Spleen (tissue), 11 donors: ENCODE data around the gene CAVIN4. TPM values are rescaled to one million over a fixed set of nuclear protein-coding genes. Genes with fewer than 3 reads are reported as not detected.

Experiments
- DNase-seq: peaks from one replicate; pipeline ENCODE4 v3.0.0-alpha.2; 2020
- H3K27ac ChIP-seq, 8 donors: fragments of 200-600 bp; sonication (generic) in 7 of 8; 1 replicate in 4 of 8; 2 replicates in 4 of 8; pipeline versions ENCODE4 v1.5.0 to v1.8.0; 2016 to 2021; ENCODE audit warnings: inconsistent platforms in 4 of 8, mild to moderate bottlenecking in 4 of 8, moderate library complexity in 1 of 8
- H3K27me3 ChIP-seq, 7 donors: fragments of 200-600 bp; sonication (generic) in 6 of 7; replicated peaks in 1 of 7; 1 replicate in 4 of 7; 2 replicates in 3 of 7; pipeline versions ENCODE4 v1.5.0 to v1.8.0; 2016 to 2021; ENCODE audit warnings: inconsistent platforms in 3 of 7, mild to moderate bottlenecking in 1 of 7
- H3K36me3 ChIP-seq, 6 donors: fragments of 200-600 bp; sonication (generic) in 5 of 6; 1 replicate in 4 of 6; 2 replicates in 2 of 6; pipeline versions ENCODE4 v1.5.0 to v1.8.0; 2016 to 2021; ENCODE audit warnings: inconsistent platforms in 2 of 6
- H3K4me1 ChIP-seq, 6 donors: fragments of 200-600 bp; sonication (generic) in 5 of 6; 1 replicate in 3 of 6; 2 replicates in 3 of 6; pipeline versions ENCODE4 v1.5.0 to v1.8.0; 2016 to 2021; ENCODE audit warnings: inconsistent platforms in 3 of 6
- H3K4me3 ChIP-seq, 8 donors: fragments of 200-600 bp; sonication (generic) in 7 of 8; 1 replicate in 4 of 8; 2 replicates in 4 of 8; pipeline versions ENCODE4 v1.5.0 to v1.8.0; 2016 to 2021; ENCODE audit warnings: inconsistent platforms in 4 of 8, mild to moderate bottlenecking in 4 of 8, moderate library complexity in 2 of 8
- H3K9me3 ChIP-seq, 8 donors: fragments of 200-600 bp; sonication (generic) in 7 of 8; 1 replicate in 4 of 8; 2 replicates in 4 of 8; pipeline versions ENCODE4 v1.5.0 to v1.8.0; 2016 to 2021; ENCODE audit warnings: inconsistent platforms in 4 of 8
- POLR2A ChIP-seq, 3 donors: fragments of 450-650 bp; IDR thresholded peaks; one replicate each; pipeline ENCODE4 v1.5.1; 2017; ENCODE audit warnings: antibody characterized with exemption in 3 of 3, mild to moderate bottlenecking in 1 of 3
- POLR2AphosphoS5 ChIP-seq, 3 donors: sonication (generic); formaldehyde crosslinking; IDR thresholded peaks; one replicate each; pipeline ENCODE4 v1.5.1; 2017; ENCODE audit warnings: antibody characterized with exemption in 3 of 3
- WGBS, 5 donors: extraction: QIAGEN DNeasy Blood & Tissue Kit in 3 of 5; methylation state at CpG; one replicate each; pipeline versions ENCODE4 v1.1.5 to v1.1.7; 2013 to 2018; 5-methylcytosine and 5-hydroxymethylcytosine counted together
- intact Hi-C: fragments of 100-400 bp; cut with DNase I; formaldehyde crosslinking; loops from one replicate; pipeline ENCODE4 v1.15.0; 2023; ENCODE audit warnings: low total_unique reads
- polyA plus RNA-seq, 3 donors: library from polyadenylated mRNA; stranded (reverse); fragments of 200-250 nt; gene quantifications; one replicate each; pipeline ENCODE4 v1.2.1, GENCODE V29; 2013
- total RNA-seq, 7 donors: library from RNA; depleted of rRNA in 3 of 7; stranded (reverse); fragments of >200 nt in 3 of 7; fragmentation: NEBNext Ultra II Directional in 4 of 7; extraction: Animal tissue kit (Norgen Biotek cat#: 25700) in 4 of 7; gene quantifications; one replicate each; pipeline versions ENCODE4 v1.1.0 to v1.2.1, GENCODE V29; 2016 to 2021
- TF ChIP-seq, protein P1 (sequence below), 11 experiments: fragments of 200-600 bp in 7 of 11; fragments of 450-650 bp in 4 of 11; sonication (generic) in 4 of 11; IDR thresholded peaks in 8 of 11; conservative IDR thresholded peaks in 3 of 11; 1 replicate in 7 of 11; 2 replicates in 4 of 11; pipeline versions ENCODE4 v1.4.0 to v1.8.0; 2016 to 2021; ENCODE audit warnings: antibody characterized with exemption in 11 of 11, inconsistent platforms in 4 of 11, mild to moderate bottlenecking in 1 of 11
- donor health status: healthy with polysubstance abuse.
- donor health status: DM: no; HTN: no; CAD: no; lungs with moderate emphysema.
- donor health status: DM: no; HTN: no; CAD: no.
- donor health status: Bipolar disorder and iron deficiency.
- donor health status: healthy.
- donor health status: DM: no; HTN: no; CAD: no.
- donor health status: DM: yes; HTN: yes; CAD: no.

The CAVIN4 gene
- total and polyA plus RNA-seq, 10 donors: 0.08 to 0.43 (median 0.14) TPM; not detected in 1

DNA sequence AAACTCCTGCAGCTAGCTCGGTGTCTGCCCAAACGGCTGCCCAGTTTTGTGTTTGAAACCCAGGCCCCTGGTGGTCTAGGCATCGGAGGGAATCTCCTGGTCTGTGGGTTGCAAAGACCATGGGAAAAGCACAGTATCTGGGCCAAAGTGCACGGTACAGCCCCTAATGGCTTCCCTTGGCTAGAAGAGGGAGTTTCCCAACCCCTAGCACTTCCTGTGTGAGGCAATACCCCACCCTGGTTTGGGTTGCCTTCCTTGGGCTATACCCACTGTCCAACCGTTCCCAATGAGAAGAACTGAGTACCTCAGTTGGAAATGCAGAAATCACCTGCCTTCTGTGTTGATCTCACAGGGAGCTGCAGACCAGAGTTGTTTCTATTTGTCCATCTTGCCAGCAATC is 41.8 kb downstream of the CAVIN4 start:
- H3K9me3 ChIP-seq: peaks cover 0 to 34% (median 11%) of the 10 kb centered on the region in 8 donors
- H3K27ac ChIP-seq: no peak overlapping the region
- H3K36me3 ChIP-seq: no peaks in the 10 kb centered on the region
- no peak overlapping the region for H3K4me3 ChIP-seq
- H3K4me1 ChIP-seq: no peaks in the 10 kb centered on the region
- peaks cover 0 to 11% (median 0%) of the 10 kb centered on the region in 7 donors for H3K27me3 ChIP-seq
- TF ChIP-seq POLR2AphosphoS5 (IDR thresholded peaks at IDR 0.05) (no peak), POLR2A (IDR thresholded peaks at IDR 0.05) (no peak)
- TF ChIP-seq, protein P1, sequence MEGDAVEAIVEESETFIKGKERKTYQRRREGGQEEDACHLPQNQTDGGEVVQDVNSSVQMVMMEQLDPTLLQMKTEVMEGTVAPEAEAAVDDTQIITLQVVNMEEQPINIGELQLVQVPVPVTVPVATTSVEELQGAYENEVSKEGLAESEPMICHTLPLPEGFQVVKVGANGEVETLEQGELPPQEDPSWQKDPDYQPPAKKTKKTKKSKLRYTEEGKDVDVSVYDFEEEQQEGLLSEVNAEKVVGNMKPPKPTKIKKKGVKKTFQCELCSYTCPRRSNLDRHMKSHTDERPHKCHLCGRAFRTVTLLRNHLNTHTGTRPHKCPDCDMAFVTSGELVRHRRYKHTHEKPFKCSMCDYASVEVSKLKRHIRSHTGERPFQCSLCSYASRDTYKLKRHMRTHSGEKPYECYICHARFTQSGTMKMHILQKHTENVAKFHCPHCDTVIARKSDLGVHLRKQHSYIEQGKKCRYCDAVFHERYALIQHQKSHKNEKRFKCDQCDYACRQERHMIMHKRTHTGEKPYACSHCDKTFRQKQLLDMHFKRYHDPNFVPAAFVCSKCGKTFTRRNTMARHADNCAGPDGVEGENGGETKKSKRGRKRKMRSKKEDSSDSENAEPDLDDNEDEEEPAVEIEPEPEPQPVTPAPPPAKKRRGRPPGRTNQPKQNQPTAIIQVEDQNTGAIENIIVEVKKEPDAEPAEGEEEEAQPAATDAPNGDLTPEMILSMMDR (IDR thresholded peaks at IDR 0.05 in 8 of 11, conservative IDR thresholded peaks at IDR 0.05 in 3 of 11): no peak
- DNase-seq: no peak
- WGBS, 5 donors: 30 to 63% (median 43%) methylated on average over 4 to 5 of the region's 5 CpGs
- intact Hi-C loops: no loop called here

DNA sequence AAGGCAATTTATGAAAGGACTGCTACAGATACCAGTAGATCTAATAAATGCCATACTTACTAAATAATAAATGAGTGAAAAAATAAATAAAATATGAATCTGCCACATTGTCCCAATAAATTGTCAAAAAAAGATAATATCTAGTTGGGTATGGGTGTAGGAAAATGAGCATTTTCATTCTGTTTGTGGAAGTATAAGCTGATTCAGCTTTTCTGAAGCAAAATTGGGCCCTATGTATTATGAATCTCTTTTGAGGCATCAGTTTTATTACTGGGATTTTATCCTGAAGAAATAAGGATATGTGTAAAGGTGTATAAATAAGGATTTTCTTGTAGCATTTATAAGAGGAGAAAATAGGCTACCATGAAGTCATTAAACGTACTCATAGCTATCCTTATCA is 46.1 kb downstream of the CAVIN4 start:
- no peak overlapping the region for H3K27ac ChIP-seq
- H3K4me3 ChIP-seq: no peak overlapping the region
- no peaks in the 10 kb centered on the region for H3K4me1 ChIP-seq
- 83 to 95% (median 86%) methylated on average over 1 of the region's 1 CpG for WGBS, 5 donors
- TF ChIP-seq POLR2A (IDR thresholded peaks at IDR 0.05) (no peak), POLR2AphosphoS5 (IDR thresholded peaks at IDR 0.05) (no peak)
- TF ChIP-seq, protein P1 (IDR thresholded peaks at IDR 0.05 in 8 of 11, conservative IDR thresholded peaks at IDR 0.05 in 3 of 11): no peak
- intact Hi-C loops: no loop called here
- H3K36me3 ChIP-seq: no peaks in the 10 kb centered on the region
- H3K9me3 ChIP-seq: peaks cover 0 to 20% (median 4%) of the 10 kb centered on the region in 8 donors
- no peak for DNase-seq
- peaks cover 0 to 7% (median 0%) of the 10 kb centered on the region in 7 donors for H3K27me3 ChIP-seq

DNA sequence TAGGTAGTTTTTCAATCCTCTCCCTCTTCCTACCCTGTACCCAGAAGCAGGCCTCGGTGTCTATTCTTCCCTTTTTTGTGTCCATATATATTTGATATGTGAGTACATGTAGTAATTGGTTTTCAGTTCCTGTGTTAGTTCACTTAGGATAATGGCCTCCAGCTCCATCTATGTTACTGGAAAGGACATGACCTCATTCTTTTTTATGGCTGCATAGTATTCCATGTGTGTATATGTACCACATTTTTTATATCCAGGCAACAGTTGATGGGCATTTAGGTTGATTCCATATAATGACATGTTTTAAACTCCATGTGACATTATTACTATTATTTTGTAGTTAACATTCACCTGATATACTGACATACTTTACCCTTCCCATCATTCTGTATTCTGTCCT is 49.1 kb downstream of the CAVIN4 start:
- Histone ChIP-seq H3K36me3 (no peaks in the 10 kb centered on the region), H3K9me3 (peaks cover 0 to 20% (median 4%) of the 10 kb centered on the region in 8 donors), H3K4me1 (no peaks in the 10 kb centered on the region), H3K27me3 (peaks cover 0 to 7% (median 0%) of the 10 kb centered on the region in 7 donors), H3K27ac (no peak overlapping the region), H3K4me3 (no peak overlapping the region)
- 84 to 97% (median 95%) methylated on average over 1 of the region's 1 CpG for WGBS, 5 donors
- TF ChIP-seq POLR2AphosphoS5 (IDR thresholded peaks at IDR 0.05) (no peak), POLR2A (IDR thresholded peaks at IDR 0.05) (no peak)
- TF ChIP-seq, protein P1 (IDR thresholded peaks at IDR 0.05 in 8 of 11, conservative IDR thresholded peaks at IDR 0.05 in 3 of 11): no peak
- DNase-seq: no peak
- intact Hi-C loops: no loop called here

DNA sequence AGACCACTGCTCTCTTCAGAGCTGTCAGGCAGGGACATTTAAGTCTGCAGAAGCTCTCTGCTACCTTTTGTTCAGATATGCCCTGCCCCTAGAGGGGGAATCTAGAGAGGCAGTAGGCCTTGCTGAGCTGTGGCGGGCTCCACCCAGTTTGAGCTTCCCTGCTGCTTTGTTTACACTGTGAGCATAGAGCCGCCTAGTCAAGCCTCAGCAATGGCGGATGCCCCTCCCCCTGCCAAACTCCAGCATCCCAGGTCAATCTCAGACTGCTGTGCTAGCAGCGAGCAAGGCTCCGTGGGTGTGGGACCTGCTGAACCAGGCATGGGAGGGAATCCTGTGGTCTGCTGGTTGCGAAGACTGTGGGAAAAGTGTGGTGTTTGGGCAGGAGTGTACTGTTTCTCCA is 59.9 kb downstream of the CAVIN4 start:
- no peak for DNase-seq

More for the DNA sequence above, 59.9 kb downstream of the CAVIN4 start:
- TF ChIP-seq, protein P1 (IDR thresholded peaks at IDR 0.05 in 8 of 11, conservative IDR thresholded peaks at IDR 0.05 in 3 of 11): no peak
- TF ChIP-seq POLR2A (IDR thresholded peaks at IDR 0.05) (no peak), POLR2AphosphoS5 (IDR thresholded peaks at IDR 0.05) (no peak)
- Histone ChIP-seq H3K4me1 (no peaks in the 10 kb centered on the region), H3K4me3 (no peak overlapping the region), H3K36me3 (no peaks in the 10 kb centered on the region), H3K9me3 (peaks cover 0 to 6% (median 0%) of the 10 kb centered on the region in 8 donors), H3K27me3 (peaks cover 0 to 11% (median 0%) of the 10 kb centered on the region in 7 donors), H3K27ac (no peak overlapping the region)
- intact Hi-C loops: no loop called here
- WGBS, 5 donors: 56 to 81% (median 77%) methylated on average over 4 to 6 of the region's 6 CpGs

Other genes starting within 250 kb of the CAVIN4 start
- 10 to 100 TPM; 15.9 to 26.0 (median 18.6) TPM for gene TEX10, start 225.1 kb upstream of the CAVIN4 start, total RNA-seq
- 10 to 100 TPM in 2 of 3 donors, 1 to 10 TPM in 1; 8.6 to 10.8 (median 10.1) TPM for gene TEX10, start 225.1 kb upstream of the CAVIN4 start, polyA plus RNA-seq
- 10 to 100 TPM in 6 of 7 donors, 1 to 10 TPM in 1; 7.4 to 20.8 (median 13.1) TPM for gene MSANTD3, start 150.9 kb upstream of the CAVIN4 start, total RNA-seq
- 10 to 100 TPM in 1 of 3 donors, 1 to 10 TPM in 2; 8.7 to 10.4 (median 9.0) TPM for gene MSANTD3, start 150.9 kb upstream of the CAVIN4 start, polyA plus RNA-seq
- under 1 TPM in 1 of 7 donors, not detected in 6; 0.13 TPM for gene TMEFF1, start 104.9 kb upstream of the CAVIN4 start, total RNA-seq
- gene TMEFF1, start 104.9 kb upstream of the CAVIN4 start, polyA plus RNA-seq: under 1 TPM in 2 of 3 donors, not detected in 1; 0.03 to 0.05 TPM